NK-92 treated with Interleukin-12 subunit alpha and Interleukin-12 subunit beta, amount 100 ng/mL, for 24 hours (cell line): ENCODE data around the gene MUC5B.

Source experiments
- DNase-seq: peaks from one replicate; lab custom pipeline; 2025; lab: John Stamatoyannopoulos, UW

Gene MUC5B

GRCh38 chr11:1267441-1268100 is 44.7 kb downstream of the MUC5B start:
- DNase-seq = no peak

- DNase-seq = no peak
Measured at GRCh38 chr11:1269957-1270356, 47.1 kb downstream of the MUC5B start.

GRCh38 chr11:1270476-1270875 is 47.6 kb downstream of the MUC5B start:
- no peak for DNase-seq

GRCh38 chr11:1271002-1271401 is 48.1 kb downstream of the MUC5B start:
- no peak for DNase-seq

- DNase-seq = no peak
Measured at GRCh38 chr11:1271406-1271805, 48.5 kb downstream of the MUC5B start.

GRCh38 chr11:1271927-1272326 is 49.1 kb downstream of the MUC5B start:
- no peak for DNase-seq

- DNase-seq = no peak
Measured at GRCh38 chr11:1272531-1272930, 49.7 kb downstream of the MUC5B start.

- no peak for DNase-seq
Measured at GRCh38 chr11:1274501-1274900, 51.6 kb downstream of the MUC5B start.

GRCh38 chr11:1275021-1275420 is 52.2 kb downstream of the MUC5B start:
- DNase-seq = no peak

GRCh38 chr11:1276041-1276790 is 53.4 kb downstream of the MUC5B start:
- DNase-seq = no peak

- DNase-seq = no peak
Measured at GRCh38 chr11:1276866-1277615, 54.2 kb downstream of the MUC5B start.

- DNase-seq = no peak
Measured at GRCh38 chr11:1277936-1278512, 55.2 kb downstream of the MUC5B start.

GRCh38 chr11:1278766-1279673 is 56.2 kb downstream of the MUC5B start:
- DNase-seq = no peak

- no peak for DNase-seq
Measured at GRCh38 chr11:1279674-1280055, 56.8 kb downstream of the MUC5B start.

- no peak for DNase-seq
Measured at GRCh38 chr11:1280116-1281035, 57.5 kb downstream of the MUC5B start.

- no peak for DNase-seq
Measured at GRCh38 chr11:1281326-1281973, 58.6 kb downstream of the MUC5B start.

GRCh38 chr11:1281974-1282365 is 59.1 kb downstream of the MUC5B start:
- no peak for DNase-seq

GRCh38 chr11:1283091-1283511 is 60.2 kb downstream of the MUC5B start:
- DNase-seq = no peak

GRCh38 chr11:1283906-1284305 is 61.0 kb downstream of the MUC5B start:
- DNase-seq = no peak

GRCh38 chr11:1285316-1285744 is 62.5 kb downstream of the MUC5B start:
- no peak for DNase-seq
